GM18519 (cell line): ENCODE results near the gene CCDC9B.

Experiments used
- ATAC-seq: cut with Tn5 transposase; IDR thresholded peaks from one replicate; pipeline ENCODE4 v1.9.1; 2021; ENCODE audit warnings: mild to moderate bottlenecking, moderate library complexity; ENCODE audit not compliant: unreplicated experiment, low FRiP score

Gene CCDC9B

GRCh38 chr15:40345867-40346578, 5.3 kb upstream of the CCDC9B start:
- ATAC-seq, result no peak

- ATAC-seq, result no peak
Observed at GRCh38 chr15:40345225-40345866, 4.6 kb upstream of the CCDC9B start.

DNA sequence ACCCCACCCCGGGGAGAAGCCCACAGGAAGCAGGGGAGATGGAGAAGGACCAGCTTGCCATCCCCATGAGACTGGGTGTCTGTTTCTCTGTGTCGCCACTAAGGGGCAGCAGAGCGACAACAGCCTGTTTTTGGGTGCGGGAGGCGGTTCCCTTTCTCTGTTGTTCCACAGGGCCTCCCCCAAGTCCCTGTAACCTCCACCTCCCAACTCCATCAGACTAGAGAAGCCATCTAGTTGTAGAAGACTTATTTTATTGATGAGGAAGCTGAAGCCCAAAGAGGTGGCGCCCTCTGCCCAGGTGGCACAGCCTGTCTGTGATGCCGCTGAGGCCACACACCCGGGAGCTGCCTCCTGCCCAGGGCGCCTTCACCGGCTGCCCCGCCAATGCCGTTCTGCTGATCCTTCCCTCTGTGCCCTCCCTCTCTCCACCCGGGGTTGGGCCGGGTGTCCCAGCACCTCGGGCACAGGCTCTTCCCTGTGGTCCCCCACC, 3.9 kb upstream of the CCDC9B start:
- no peak for ATAC-seq

GRCh38 chr15:40344217-40344616, 3.5 kb upstream of the CCDC9B start:
- no peak for ATAC-seq

DNA sequence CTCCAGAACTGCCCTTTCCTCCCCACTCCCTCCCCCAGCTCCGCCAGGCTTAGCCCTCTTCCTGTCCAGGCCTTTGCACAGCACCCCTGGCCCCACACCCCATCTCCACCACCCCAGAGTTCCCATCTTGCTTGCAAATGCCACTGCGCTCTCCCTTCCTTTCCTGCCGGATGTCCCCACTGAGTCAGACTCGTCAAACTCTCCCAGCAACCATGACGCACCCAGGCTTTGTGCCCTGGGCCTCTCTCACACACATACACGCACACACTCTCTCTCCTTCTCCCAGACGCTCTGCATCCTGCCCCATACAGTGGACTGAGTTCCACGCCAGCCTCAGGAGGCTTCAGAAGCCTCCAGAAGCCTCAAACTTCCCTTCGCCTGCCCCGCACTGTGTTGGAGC, 2.8 kb upstream of the CCDC9B start:
- ATAC-seq, result no peak

- no peak for ATAC-seq
Observed at GRCh38 chr15:40342416-40343320, 1.9 kb upstream of the CCDC9B start.

- ATAC-seq, result no peak
Observed at GRCh38 chr15:40340038-40340739, 550 bp downstream of the CCDC9B start.

GRCh38 chr15:40339621-40339945, 1.2 kb downstream of the CCDC9B start:
- no peak for ATAC-seq

GRCh38 chr15:40338921-40339620, 1.7 kb downstream of the CCDC9B start:
- no peak for ATAC-seq

DNA sequence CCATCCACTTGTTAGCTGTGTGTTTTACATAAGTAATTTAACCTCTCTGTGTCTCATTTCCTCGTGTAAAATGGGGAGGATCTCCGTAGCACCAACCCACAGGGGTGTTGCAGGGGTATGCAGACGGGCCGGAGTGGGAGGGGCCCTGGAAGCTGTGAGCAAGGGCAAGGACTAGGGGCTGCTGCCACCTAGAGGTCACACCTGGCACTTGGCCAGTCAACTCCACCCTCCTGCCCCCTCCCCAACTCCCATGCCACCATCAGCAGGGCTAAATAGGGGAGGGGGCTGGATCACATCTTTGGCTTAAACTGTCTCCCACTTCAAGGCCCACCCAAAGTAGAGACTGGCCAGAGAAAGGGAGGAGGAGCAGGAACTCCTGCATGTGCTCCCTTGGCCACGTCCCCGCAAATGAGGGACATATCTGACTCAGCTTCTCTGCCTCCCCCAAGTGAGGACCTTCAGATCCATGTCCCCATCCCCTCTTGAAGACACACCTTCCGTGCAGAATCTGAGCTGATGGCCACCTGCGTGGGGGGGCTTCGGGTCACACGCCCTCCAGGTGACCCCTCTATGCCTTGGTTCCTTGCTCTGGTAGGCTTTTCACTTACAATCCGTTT, 2.6 kb downstream of the CCDC9B start:
- ATAC-seq, result no peak

DNA sequence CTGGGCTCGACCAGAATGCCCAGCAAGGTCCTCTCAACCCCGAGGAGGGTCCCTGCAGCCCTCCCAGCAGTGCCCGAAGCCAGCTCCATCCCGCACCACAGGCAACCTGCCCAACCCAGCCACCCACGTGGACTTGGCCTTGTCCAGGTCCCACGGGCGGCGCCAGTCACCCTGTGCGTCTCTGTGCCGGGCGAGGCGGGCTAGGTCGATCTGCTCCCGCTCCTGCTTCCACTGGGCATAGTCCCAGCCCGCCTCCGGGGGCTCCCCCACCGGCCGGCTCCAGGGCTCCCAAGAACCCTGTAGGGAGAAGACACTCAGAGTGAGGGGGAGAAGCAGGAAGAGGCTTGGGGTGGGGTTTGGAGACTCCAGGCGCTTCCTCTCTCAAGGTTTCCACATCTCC, 3.1 kb downstream of the CCDC9B start:
- ATAC-seq, result no peak

DNA sequence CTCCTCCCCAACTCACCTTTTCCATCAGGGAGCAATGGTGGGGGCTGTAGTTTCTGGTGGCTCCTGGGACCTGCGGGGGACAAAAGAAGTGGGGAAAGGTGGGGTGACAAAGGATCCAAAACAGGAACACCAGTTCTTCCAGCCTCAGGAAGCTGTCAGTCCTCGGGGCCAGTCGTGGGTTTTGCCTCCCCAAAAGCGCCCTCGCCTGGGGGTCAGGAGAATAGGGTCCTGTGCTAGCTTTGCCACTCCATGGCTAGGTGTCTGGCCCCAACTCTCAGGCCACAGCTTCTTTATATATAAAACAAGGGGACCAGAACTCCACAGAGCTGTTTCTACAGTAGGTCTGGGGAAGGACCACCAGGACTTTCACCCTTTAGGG, 4.0 kb downstream of the CCDC9B start:
- no peak for ATAC-seq

DNA sequence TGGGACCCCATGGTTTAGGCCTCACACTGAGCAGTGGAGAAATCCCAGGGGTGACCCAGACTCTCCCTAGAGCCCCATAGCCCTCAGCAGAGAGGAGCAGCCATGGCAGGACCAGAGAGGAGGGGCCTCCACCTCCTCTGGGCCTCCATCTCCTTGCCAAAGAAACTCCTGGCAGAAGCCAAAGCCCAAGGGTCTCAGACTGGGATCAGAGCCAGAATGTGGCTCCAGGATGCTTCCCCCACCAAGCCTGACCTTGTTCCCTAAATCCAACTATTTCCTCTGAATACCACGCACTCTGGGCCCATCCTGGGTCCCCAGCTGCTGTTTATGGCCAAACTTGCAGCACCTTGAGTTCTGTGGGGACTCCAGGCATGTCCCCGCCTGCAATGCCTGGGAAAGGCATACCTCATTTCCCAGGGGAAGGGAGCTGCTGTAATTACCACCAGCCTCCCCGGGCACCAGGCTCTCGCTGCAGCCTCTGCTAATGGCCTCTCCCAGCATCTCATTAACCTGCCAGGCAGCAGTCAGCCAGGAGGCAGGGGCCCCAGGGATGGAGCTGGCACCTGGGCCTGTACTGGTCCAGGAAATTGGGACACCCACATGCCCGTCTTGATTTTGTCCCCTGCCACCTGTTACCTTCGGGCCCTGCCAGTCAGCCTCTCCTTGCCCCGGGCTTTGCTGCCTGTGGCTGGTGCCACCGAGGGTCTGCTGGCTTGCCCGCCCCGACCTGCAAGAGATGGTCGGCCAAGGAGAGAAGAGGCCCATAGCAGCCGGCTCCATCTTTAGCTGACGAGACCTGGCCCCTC, 4.6 kb downstream of the CCDC9B start:
- no peak for ATAC-seq

DNA sequence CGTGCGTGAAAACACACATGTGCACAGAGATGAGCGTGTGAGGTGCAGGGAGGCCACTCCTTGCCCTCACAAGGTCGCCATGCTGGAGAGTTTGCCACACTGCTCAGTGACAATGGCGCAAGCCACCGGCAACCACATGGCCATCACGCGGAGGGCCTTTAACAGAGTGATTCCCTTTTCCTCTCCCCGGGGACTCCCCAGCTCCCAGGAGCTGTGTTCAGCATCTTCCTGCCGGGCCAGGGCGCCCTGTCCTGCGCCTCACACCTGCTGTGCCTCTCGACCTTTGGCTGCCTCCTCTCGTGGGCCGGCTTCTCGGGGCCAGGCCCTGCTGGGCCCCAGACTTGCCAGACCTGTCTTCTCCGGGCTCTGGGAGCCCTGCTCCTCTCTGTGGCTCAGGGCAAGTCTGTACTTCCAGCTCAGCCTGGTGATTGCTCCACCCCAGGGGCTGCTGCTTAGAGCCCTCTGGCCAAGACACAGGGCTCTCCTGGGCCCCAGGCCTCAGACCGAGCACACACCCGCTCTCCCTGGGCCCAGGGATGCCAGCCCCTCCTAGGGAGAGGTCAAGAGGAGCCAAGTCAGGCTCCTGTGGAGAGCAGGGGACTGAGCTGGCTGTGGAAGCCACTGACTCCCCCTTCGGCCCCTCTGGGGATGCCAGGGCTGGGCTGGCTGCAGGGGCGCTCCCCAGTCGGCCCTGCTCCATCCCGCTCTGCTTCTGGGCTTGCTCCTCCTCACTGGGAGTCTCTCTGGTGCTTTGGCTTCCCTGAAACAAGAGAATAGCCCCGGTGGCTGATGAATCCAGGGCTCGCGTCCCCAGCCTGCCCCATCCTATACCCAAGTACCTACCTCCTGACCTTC, 5.6 kb downstream of the CCDC9B start:
- no peak for ATAC-seq

DNA sequence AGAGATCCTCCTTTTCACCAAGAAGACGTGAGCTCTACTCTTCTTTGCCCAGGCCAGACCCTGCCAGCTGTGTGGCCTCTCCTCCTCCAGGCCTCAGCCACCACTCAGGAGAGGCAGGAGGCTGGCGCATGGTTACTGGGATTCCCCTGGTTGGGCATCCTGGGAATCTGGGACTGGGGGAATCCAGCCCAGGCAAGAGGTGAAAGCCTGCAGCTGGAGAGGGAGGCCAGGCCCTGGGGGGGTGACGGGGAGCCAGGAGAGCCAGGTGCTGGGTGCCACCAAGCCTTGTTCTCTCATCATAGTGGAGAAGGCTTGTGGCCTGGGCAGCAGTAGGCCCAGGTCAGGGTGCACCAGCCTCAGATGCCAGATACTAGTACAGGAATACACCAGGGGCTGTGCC, 6.2 kb downstream of the CCDC9B start:
- ATAC-seq, result no peak

- ATAC-seq, result no peak
Observed at GRCh38 chr15:40333922-40334492, 6.7 kb downstream of the CCDC9B start.

DNA sequence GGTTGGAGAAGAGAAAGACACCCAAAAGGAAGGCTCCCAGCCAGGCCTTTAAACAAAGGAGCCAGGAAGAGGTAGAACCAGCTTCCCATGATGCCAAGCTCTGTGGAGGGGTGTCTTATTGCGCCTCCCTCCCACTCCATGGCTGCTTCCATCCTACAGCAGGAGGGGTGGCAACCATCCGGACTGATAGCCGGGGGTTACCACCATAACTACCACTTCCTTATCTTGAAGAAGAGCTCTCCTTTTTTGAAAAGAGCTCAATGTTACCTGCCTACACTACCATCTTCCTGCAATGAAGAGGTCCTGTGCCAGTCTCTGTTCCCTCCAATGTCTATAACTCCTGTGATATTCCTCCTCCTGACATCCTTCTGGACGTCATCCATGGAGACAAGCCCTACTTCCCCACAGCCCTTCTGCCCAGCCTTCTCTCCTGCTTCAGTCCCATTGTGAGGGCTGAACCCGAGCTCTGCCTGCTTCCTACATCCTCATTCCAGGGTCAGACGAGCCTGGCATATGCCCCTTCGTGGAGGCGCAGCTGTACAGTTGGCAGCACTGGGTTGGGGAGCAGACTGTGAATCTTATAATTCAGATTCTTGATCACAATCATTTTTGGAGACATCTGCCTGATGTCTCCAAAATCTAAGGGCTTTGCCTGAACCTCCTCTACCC, 8.5 kb downstream of the CCDC9B start:
- ATAC-seq, result no peak
